OCI-LY1 (cell line): Measurements from ENCODE around the gene CCDC97.

Experiments used
- CTCF ChIP-seq: fragments of 200-600 bp; sonication (generic), shearing (Covaris generic); IDR thresholded peaks from 2 replicates; pipeline ENCODE4 v1.5.1; 2017; ENCODE audit warnings: mild to moderate bottlenecking, antibody characterized with exemption, low read length, moderate library complexity, mixed read lengths
- EZH2 ChIP-seq: fragments of 200-600 bp; sonication (generic), shearing (Covaris generic); IDR thresholded peaks from 2 replicates; pipeline ENCODE4 v1.8.0; 2017; ENCODE audit warnings: borderline replicate concordance, mixed run types, mild to moderate bottlenecking, antibody characterized with exemption, low read length, moderate library complexity, mixed read lengths

GRCh38 chr19:41299046-41299754, 10.8 kb upstream of the CCDC97 start:
- TF ChIP-seq CTCF (no peak), EZH2 (no peak)
